Thyroid gland (tissue), 4 donors: ENCODE measurements around the gene TNNI2. TPM values are rescaled to one million over a fixed set of nuclear protein-coding genes. Genes with fewer than 3 reads are reported as not detected.

Source experiments
- DNase-seq, 2 donors: peaks; one replicate each; pipeline ENCODE4 v3.0.0-alpha.2; 2019
- H3K27ac ChIP-seq, 3 donors: fragments of 200-600 bp; sonication (generic); 1 replicate in 2 of 3; 2 replicates in 1 of 3; pipeline ENCODE4 v1.5.1; 2016 to 2019; ENCODE audit warnings: mild to moderate bottlenecking in 1 of 3, moderate library complexity in 1 of 3
- H3K27me3 ChIP-seq: fragments of 200-600 bp; sonication (generic); one replicate; pipeline ENCODE4 v1.5.1; 2019
- H3K36me3 ChIP-seq, 2 donors: fragments of 200-600 bp; sonication (generic); one replicate each; pipeline ENCODE4 v1.5.1; 2016 to 2019
- H3K4me1 ChIP-seq, 2 donors: fragments of 200-600 bp; sonication (generic); one replicate each; pipeline ENCODE4 v1.5.1; 2017 to 2019
- H3K4me3 ChIP-seq, 3 donors: fragments of 200-600 bp; sonication (generic); replicated peaks in 1 of 3; 1 replicate in 2 of 3; 2 replicates in 1 of 3; pipeline ENCODE4 v1.5.1; 2016; ENCODE audit warnings: mild to moderate bottlenecking in 1 of 3
- H3K9me3 ChIP-seq: fragments of 200-600 bp; sonication (generic); one replicate; pipeline ENCODE4 v1.5.1; 2017
- POLR2A ChIP-seq, 2 donors: fragments of 450-650 bp; IDR thresholded peaks; one replicate each; pipeline ENCODE4 v1.6.1; 2017; ENCODE audit warnings: antibody characterized with exemption in 2 of 2, mild to moderate bottlenecking in 2 of 2, moderate library complexity in 1 of 2
- WGBS, 2 donors: methylation state at CpG; one replicate each; pipeline ENCODE4 v1.1.5; 2017; 5-methylcytosine and 5-hydroxymethylcytosine counted together
- intact Hi-C: fragments of 100-400 bp; cut with DNase I; formaldehyde crosslinking; loops from one replicate; pipeline ENCODE4 v1.15.1; 2023
- total RNA-seq, 4 donors: library from RNA; depleted of rRNA; stranded (reverse); fragments of >200 nt; gene quantifications; one replicate each; pipeline ENCODE4 v1.2.3, GENCODE V29; 2016
- TF ChIP-seq, protein P1 (sequence below), 6 experiments: fragments of 200-600 bp in 3 of 6; fragments of 450-650 bp in 3 of 6; sonication (generic) in 3 of 6; IDR thresholded peaks; one replicate each; pipeline ENCODE4 v1.5.1; 2016 to 2019; ENCODE audit warnings: antibody characterized with exemption in 6 of 6, mild to moderate bottlenecking in 2 of 6, inconsistent platforms in 1 of 6, moderate library complexity in 1 of 6

The TNNI2 gene
- total RNA-seq, 4 donors from 2014 or later: not detected

DNA sequence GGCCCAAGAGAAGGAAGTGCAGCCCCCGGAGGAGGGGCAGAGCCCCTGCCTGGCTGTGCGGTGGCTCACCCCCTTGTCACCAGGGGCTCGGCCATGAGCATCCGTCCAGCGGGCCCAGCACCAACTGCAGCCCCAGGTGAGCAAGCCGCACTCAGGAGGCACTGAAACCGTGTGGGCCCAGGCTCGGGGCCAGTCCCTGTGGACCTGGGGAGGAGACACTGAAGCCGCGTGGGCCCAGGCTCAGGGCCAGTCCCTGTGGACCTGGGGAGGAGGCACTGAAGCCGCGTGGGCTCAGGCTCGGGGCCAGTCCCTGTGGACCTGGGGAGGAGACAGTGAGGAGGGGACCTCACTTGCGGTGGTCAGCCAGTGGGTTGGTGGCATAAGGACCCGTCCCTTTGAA is 28.0 kb downstream of the TNNI2 start:
- 58 to 76% methylated on average over 2 to 3 of the region's 15 CpGs for WGBS, 2 donors
- TF ChIP-seq POLR2A (IDR thresholded peaks at IDR 0.05): no peak
- TF ChIP-seq, protein P1, sequence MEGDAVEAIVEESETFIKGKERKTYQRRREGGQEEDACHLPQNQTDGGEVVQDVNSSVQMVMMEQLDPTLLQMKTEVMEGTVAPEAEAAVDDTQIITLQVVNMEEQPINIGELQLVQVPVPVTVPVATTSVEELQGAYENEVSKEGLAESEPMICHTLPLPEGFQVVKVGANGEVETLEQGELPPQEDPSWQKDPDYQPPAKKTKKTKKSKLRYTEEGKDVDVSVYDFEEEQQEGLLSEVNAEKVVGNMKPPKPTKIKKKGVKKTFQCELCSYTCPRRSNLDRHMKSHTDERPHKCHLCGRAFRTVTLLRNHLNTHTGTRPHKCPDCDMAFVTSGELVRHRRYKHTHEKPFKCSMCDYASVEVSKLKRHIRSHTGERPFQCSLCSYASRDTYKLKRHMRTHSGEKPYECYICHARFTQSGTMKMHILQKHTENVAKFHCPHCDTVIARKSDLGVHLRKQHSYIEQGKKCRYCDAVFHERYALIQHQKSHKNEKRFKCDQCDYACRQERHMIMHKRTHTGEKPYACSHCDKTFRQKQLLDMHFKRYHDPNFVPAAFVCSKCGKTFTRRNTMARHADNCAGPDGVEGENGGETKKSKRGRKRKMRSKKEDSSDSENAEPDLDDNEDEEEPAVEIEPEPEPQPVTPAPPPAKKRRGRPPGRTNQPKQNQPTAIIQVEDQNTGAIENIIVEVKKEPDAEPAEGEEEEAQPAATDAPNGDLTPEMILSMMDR (IDR thresholded peaks at IDR 0.05): no peak
- H3K27ac ChIP-seq: no peak overlapping the region
- no peaks in the 10 kb centered on the region for H3K27me3 ChIP-seq
- H3K4me1 ChIP-seq: peaks cover 15 to 29% of the 10 kb centered on the region in 2 donors
- H3K4me3 ChIP-seq: no peak overlapping the region
- no peaks in the 10 kb centered on the region for H3K9me3 ChIP-seq
- no peaks in the 10 kb centered on the region for H3K36me3 ChIP-seq
- intact Hi-C loops: no loop called here
- no peak for DNase-seq

DNA sequence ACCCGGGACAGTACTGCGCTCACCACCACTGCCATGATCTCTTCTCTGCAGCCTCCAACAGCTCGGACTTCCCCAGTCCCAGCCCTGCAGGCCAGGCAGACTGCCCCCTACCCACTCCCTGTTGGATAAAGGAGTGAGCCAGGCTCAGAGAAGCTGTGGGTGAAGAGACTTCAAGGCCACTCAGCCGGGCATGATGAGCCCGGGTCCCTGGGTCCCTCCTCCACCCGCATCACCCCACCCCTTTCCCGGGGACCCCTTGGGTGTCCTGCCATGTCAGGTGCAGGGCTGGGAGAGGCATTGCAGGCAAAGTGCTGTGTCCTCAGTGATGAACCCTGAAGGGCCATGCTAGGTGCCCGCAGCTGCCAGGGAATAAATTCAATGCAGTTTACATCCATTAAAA is 28.6 kb downstream of the TNNI2 start:
- H3K4me1 ChIP-seq: peaks cover 15 to 29% of the 10 kb centered on the region in 2 donors
- WGBS, 2 donors: 83 to 90% methylated on average over 4 to 7 of the region's 8 CpGs
- H3K27ac ChIP-seq: no peak overlapping the region
- no peaks in the 10 kb centered on the region for H3K36me3 ChIP-seq
- H3K9me3 ChIP-seq: no peaks in the 10 kb centered on the region
- intact Hi-C loops: no loop called here
- TF ChIP-seq POLR2A (IDR thresholded peaks at IDR 0.05): no peak
- TF ChIP-seq, protein P1 (IDR thresholded peaks at IDR 0.05): no peak
- no peaks in the 10 kb centered on the region for H3K27me3 ChIP-seq
- H3K4me3 ChIP-seq: no peak overlapping the region
- DNase-seq: no peak

DNA sequence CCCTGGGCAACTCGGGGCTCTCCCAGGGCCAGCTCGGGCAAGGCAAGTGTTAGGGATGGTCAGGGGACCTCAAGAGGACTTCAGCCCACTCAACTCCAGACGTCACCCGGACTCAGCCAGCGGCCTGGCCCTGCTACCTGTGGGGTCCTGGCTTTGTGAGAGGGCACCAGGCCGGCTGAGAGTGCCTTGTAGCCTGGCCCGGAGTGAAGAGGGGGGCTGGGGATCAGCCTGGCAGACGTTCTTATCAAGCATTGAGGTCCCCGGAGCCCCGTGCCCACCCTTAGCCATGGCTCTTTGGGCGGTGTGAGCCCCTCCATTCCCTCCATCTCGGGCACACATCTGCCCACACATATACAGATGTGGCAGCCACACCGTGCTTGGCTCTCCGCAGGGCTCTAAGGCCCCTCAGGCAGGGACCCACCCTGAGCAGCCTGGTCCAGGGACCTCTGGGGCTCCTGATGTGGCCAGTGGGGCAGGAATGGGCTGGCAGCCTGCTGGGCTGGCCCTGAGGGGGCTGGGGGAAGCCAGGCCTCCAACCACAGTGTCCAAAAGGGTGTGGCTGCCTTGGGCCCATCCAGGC is 29.4 kb downstream of the TNNI2 start:
- H3K9me3 ChIP-seq: no peaks in the 10 kb centered on the region
- TF ChIP-seq POLR2A (IDR thresholded peaks at IDR 0.05): no peak
- TF ChIP-seq, protein P1 (IDR thresholded peaks at IDR 0.05): no peak
- H3K27ac ChIP-seq: peak overlapping the region in 1 of 3 donors; percentile 3
- no peaks in the 10 kb centered on the region for H3K27me3 ChIP-seq
- H3K4me1 ChIP-seq: peaks cover 14 to 24% of the 10 kb centered on the region in 2 donors
- WGBS, 2 donors: 91 to 100% methylated on average over 4 to 5 of the region's 14 CpGs
- H3K36me3 ChIP-seq: no peaks in the 10 kb centered on the region
- intact Hi-C loops: no loop called here
- H3K4me3 ChIP-seq: no peak overlapping the region
- DNase-seq: no peak

DNA sequence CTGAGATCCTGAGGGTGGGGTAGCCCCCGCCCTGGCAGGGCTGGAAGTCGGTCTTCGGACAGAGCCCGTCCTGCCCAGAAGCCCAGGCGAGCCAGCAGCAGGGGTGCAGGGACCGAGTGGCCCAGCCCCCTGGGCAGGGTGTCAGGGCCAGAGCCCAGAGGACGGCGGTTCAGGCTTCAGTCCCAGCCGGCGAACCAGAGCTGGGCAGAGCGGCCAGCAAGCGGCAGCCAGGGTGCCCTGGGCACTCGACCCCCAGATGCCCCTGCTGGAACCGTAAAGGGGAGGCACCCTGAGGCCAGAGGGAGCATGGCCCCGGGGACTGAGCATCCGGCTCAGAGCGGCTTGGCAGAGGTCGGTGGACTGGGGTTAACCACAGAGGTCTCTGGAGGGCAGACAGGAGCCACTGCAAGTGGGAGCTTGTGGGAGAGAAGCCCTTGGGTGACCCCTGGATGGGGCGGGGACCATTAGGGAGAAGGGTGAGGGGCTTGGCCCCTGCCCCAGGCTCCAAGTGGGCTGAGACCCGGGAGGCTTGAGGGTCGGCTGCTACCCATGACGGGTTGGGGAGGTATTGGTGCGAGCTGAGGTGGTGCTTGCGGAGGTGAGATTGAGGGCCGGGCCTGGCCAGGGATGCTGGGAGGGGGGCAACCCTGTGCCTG is 30.0 kb downstream of the TNNI2 start:
- TF ChIP-seq POLR2A (IDR thresholded peaks at IDR 0.05): no peak
- TF ChIP-seq, protein P1 (IDR thresholded peaks at IDR 0.05): no peak
- no peaks in the 10 kb centered on the region for H3K36me3 ChIP-seq
- no peaks in the 10 kb centered on the region for H3K27me3 ChIP-seq
- intact Hi-C loops: no loop called here
- DNase-seq: no peak
- H3K9me3 ChIP-seq: no peaks in the 10 kb centered on the region
- H3K27ac ChIP-seq: peak overlapping the region in 1 of 3 donors; percentile 3
- WGBS, 2 donors: 73 to 82% methylated on average over 12 to 23 of the region's 25 CpGs
- H3K4me1 ChIP-seq: peaks cover 8 to 18% of the 10 kb centered on the region in 2 donors
- no peak overlapping the region for H3K4me3 ChIP-seq
